ENCODE data around the gene HDGFL2.

DNA sequence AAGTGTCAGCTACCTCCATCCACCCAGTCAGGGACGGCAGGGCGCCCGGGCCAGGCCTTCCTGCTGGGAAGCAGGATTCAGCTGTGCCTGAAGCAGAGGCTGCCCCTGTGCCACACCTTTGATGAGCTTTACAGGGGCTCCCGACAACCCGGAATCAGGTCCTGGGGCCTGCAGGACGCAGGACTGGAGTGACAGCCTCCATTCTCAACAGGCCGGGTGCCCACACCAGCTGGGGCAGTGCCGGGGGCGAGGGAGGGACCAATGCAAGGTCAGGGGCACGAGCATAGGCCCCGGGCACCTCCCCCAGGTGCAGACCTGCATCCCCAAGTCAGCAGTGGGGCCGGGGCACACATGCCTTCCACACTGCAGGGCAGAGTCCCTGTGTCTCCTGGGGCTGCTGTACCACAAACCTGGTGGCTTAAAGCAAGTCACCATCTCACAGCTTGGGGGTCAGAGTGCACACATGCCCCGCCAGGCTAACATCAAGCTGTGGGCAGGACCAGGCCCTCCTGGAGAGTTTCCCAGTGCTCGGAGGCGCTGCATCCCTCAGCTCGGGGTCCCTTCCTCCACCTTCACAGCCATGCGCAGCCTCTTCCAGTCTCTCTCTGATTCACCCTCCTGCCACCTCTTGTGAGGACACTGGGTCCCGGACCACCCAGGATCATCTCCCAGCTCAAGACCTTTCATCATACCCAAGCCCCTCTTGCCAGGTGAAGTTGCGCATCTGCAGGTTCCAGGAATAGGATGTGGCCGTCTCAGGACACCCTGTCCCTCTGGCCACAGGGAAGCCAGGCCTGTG, 27.9 kb upstream of the HDGFL2 start:
- TF ChIP-seq ZBTB1 (tag by site-specific recombination; IDR thresholded peaks at IDR 0.05) (no peak), ZNF311 (tag by site-specific recombination; IDR thresholded peaks at IDR 0.05; ENCODE audit: borderline replicate concordance) (no peak), ZNF24 (tag by site-specific recombination; IDR thresholded peaks at IDR 0.05) (no peak), ZNF624 (tag by site-specific recombination; IDR thresholded peaks at IDR 0.05) (no peak), CTCF (tag by site-specific recombination; IDR thresholded peaks at IDR 0.05) (no peak), ZBTB10 (tag by site-specific recombination; IDR thresholded peaks at IDR 0.05) (no peak), ZBTB17 (tag by site-specific recombination; IDR thresholded peaks at IDR 0.05) (no peak), ZNF274 (IDR thresholded peaks at IDR 0.05; ENCODE audit: low read length) (no peak), ZNF274 (tag by site-specific recombination; IDR thresholded peaks at IDR 0.05; ENCODE audit: borderline replicate concordance) (no peak), ZNF768 (tag by site-specific recombination; IDR thresholded peaks at IDR 0.05) (no peak), KLF10 (tag by site-specific recombination; IDR thresholded peaks at IDR 0.05) (no peak), TCF7L2 (IDR thresholded peaks at IDR 0.05; ENCODE audit: borderline replicate concordance, low read depth, low read length) (no peak)
- TF ChIP-seq, protein P1, sequence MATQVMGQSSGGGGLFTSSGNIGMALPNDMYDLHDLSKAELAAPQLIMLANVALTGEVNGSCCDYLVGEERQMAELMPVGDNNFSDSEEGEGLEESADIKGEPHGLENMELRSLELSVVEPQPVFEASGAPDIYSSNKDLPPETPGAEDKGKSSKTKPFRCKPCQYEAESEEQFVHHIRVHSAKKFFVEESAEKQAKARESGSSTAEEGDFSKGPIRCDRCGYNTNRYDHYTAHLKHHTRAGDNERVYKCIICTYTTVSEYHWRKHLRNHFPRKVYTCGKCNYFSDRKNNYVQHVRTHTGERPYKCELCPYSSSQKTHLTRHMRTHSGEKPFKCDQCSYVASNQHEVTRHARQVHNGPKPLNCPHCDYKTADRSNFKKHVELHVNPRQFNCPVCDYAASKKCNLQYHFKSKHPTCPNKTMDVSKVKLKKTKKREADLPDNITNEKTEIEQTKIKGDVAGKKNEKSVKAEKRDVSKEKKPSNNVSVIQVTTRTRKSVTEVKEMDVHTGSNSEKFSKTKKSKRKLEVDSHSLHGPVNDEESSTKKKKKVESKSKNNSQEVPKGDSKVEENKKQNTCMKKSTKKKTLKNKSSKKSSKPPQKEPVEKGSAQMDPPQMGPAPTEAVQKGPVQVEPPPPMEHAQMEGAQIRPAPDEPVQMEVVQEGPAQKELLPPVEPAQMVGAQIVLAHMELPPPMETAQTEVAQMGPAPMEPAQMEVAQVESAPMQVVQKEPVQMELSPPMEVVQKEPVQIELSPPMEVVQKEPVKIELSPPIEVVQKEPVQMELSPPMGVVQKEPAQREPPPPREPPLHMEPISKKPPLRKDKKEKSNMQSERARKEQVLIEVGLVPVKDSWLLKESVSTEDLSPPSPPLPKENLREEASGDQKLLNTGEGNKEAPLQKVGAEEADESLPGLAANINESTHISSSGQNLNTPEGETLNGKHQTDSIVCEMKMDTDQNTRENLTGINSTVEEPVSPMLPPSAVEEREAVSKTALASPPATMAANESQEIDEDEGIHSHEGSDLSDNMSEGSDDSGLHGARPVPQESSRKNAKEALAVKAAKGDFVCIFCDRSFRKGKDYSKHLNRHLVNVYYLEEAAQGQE (tag by site-specific recombination; IDR thresholded peaks at IDR 0.05): no peak
- TF ChIP-seq, protein P2, sequence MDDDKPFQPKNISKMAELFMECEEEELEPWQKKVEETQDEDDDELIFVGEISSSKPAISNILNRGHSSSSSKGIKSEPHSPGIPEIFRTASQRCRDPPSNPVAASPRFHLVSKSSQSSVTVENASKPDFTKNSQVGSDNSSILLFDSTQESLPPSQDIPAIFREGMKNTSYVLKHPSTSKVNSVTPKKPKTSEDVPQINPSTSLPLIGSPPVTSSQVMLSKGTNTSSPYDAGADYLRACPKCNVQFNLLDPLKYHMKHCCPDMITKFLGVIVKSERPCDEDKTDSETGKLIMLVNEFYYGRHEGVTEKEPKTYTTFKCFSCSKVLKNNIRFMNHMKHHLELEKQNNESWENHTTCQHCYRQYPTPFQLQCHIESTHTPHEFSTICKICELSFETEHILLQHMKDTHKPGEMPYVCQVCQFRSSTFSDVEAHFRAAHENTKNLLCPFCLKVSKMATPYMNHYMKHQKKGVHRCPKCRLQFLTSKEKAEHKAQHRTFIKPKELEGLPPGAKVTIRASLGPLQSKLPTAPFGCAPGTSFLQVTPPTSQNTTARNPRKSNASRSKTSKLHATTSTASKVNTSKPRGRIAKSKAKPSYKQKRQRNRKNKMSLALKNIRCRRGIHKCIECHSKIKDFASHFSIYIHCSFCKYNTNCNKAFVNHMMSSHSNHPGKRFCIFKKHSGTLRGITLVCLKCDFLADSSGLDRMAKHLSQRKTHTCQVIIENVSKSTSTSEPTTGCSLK (tag by site-specific recombination; IDR thresholded peaks at IDR 0.05): no peak
- TF ChIP-seq, protein P3, sequence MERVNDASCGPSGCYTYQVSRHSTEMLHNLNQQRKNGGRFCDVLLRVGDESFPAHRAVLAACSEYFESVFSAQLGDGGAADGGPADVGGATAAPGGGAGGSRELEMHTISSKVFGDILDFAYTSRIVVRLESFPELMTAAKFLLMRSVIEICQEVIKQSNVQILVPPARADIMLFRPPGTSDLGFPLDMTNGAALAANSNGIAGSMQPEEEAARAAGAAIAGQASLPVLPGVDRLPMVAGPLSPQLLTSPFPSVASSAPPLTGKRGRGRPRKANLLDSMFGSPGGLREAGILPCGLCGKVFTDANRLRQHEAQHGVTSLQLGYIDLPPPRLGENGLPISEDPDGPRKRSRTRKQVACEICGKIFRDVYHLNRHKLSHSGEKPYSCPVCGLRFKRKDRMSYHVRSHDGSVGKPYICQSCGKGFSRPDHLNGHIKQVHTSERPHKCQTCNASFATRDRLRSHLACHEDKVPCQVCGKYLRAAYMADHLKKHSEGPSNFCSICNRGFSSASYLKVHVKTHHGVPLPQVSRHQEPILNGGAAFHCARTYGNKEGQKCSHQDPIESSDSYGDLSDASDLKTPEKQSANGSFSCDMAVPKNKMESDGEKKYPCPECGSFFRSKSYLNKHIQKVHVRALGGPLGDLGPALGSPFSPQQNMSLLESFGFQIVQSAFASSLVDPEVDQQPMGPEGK (tag by site-specific recombination; IDR thresholded peaks at IDR 0.05): no peak; the same call in 1 of the 2 replicates

Data from HEK293 (cell line).